Dendritic cell treated with granulocyte-macrophage colony-stimulating factor and Interleukin-4, amounts not matched to agents 40 ng/mL and 50 ng/mL, for 4 days (primary cell): ENCODE measurements around the gene MOGAT1.
"Not testable (repeated sequence)": the region's sequence is repeated elsewhere in the genome, so short reads cannot be mapped to it uniquely, and the experiment has no call there.

ENCODE experiments used
- H3K27ac Mint-ChIP-seq: one replicate; pipeline ENCODE4 v1.8.0; 2022; ENCODE audit warnings: mild to moderate bottlenecking, mixed read lengths
- H3K27me3 Mint-ChIP-seq: one replicate; pipeline ENCODE4 v1.8.0; 2022; ENCODE audit warnings: mild to moderate bottlenecking, mixed read lengths
- H3K36me3 Mint-ChIP-seq: one replicate; pipeline ENCODE4 v1.8.0; 2022; ENCODE audit warnings: low read depth, mixed read lengths
- H3K4me1 Mint-ChIP-seq: one replicate; pipeline ENCODE4 v1.8.0; 2022; ENCODE audit warnings: low read depth, mixed read lengths
- H3K4me3 Mint-ChIP-seq: one replicate; pipeline ENCODE4 v1.8.0; 2022; ENCODE audit warnings: mild to moderate bottlenecking, moderate library complexity, mixed read lengths
- H3K9me3 Mint-ChIP-seq: one replicate; pipeline ENCODE4 v1.8.0; 2022; ENCODE audit warnings: mixed read lengths
- intact Hi-C: fragments of 100-400 bp; cut with micrococcal nuclease; formaldehyde crosslinking; loops from one replicate; pipeline ENCODE4 v1.15.0; 2022

Gene MOGAT1

DNA sequence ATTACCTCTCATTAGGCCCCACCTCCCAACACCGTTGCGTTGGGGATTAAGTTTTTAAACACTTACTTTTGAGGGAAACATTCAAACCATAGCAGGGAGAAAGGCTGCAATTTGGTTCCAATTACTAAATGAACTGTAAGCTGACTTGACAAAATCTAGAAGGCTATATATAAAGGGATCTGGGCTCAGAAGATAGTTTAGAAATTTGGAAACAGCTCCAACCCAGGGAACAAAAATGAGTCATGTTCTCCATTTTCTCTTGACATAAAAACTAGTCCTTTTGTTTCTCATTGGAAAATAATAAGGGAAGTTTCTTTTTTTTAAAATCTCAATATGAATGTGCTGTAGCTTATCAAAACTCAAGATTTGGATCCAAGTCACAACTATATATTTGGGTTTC, 17.5 kb downstream of the MOGAT1 start:
- intact Hi-C loops = no loop called here
- no peaks in the 10 kb centered on the region for H3K27me3 Mint-ChIP-seq

DNA sequence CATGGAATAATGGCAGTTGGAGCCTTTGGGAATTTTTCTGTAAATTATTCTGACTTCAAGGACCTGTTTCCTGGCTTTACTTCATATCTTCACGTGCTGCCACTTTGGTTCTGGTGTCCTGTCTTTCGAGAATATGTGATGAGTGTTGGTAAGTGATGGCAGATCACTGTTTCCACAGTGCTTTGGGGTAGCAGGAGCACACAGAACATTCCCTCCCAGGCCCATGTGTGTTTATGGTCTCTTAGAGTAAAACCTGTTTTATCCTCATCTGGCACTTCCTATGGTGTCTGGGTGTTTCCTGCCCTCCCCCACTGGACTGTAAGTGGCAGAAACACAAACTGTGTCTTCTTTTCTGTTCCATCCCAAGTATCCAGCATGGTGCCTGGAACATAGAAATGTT, 17.9 kb downstream of the MOGAT1 start:
- Mint-ChIP-seq H3K36me3 (no peaks in the 10 kb centered on the region), H3K4me3 (no peak overlapping the region), H3K27ac (peak overlapping the region; percentile 60), H3K4me1 (peaks cover 16% of the 10 kb centered on the region), H3K9me3 (no peaks in the 10 kb centered on the region), H3K27me3 (no peaks in the 10 kb centered on the region)
- intact Hi-C loops = no loop called here

More for the DNA sequence above, 17.5 kb downstream of the MOGAT1 start:
- Mint-ChIP-seq H3K36me3 (no peaks in the 10 kb centered on the region), H3K9me3 (no peaks in the 10 kb centered on the region), H3K4me3 (no peak overlapping the region), H3K4me1 (peaks cover 16% of the 10 kb centered on the region), H3K27ac (peak overlapping the region; percentile 60)

- Mint-ChIP-seq H3K27me3 (no peaks in the 10 kb centered on the region), H3K9me3 (no peaks in the 10 kb centered on the region), H3K27ac (no peak overlapping the region), H3K4me1 (peaks cover 16% of the 10 kb centered on the region), H3K36me3 (no peaks in the 10 kb centered on the region), H3K4me3 (no peak overlapping the region)
- intact Hi-C loops = loop anchor here (1.0 kb wide), 1 partner anchor 213 kb away; no protein-coding TSS in a partner anchor
Measured at GRCh38 chr2:222690564-222691200, 19.2 kb downstream of the MOGAT1 start.

DNA sequence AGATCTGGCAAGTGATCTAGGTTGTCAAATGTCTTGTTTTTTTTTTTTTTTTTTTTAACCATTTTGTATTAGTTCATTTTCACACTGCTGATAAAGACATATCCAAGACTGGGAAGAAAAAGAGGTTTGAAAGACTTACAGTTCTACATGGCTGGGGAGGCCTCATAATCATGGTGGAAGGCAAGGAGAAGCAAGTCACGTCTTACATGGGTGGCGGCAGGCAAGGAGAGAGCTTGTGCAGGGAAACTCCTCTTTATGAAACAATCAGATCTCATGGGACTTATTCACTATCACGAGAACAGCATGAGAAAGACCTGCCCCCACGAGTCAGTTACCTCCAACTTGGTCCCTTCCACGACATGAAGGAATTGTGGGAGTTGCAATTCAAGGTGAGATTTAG, 22.0 kb downstream of the MOGAT1 start:
- H3K4me3 Mint-ChIP-seq, H3K9me3 Mint-ChIP-seq, H3K36me3 Mint-ChIP-seq, intact Hi-C loops, H3K27me3 Mint-ChIP-seq, H3K27ac Mint-ChIP-seq: not testable (repeated sequence)
- H3K4me1 Mint-ChIP-seq = peaks cover 16% of the 10 kb centered on the region

DNA sequence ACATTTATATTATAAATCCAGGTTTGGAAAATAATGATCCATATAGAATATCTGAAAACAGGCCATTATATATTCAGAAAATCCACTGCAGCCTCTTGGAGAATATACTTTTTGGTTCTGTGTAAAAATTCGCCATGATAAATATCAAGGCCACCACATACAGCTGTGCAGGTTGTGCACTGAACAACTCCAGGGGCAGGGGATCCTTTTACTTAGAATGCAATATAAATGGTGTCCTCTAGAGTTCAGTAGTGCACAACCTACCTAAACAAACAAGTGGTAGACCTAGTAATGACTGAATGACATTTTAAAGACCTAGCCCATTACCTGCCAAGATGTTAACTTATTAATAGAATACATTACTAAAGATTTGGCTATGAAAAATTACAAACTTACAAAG, 22.4 kb downstream of the MOGAT1 start:
- Mint-ChIP-seq H3K36me3 (no peaks in the 10 kb centered on the region), H3K4me3 (no peak overlapping the region), H3K9me3 (no peaks in the 10 kb centered on the region), H3K27me3 (no peaks in the 10 kb centered on the region), H3K27ac (no peak overlapping the region), H3K4me1 (peaks cover 12% of the 10 kb centered on the region)
- intact Hi-C loops = no loop called here

GRCh38 chr2:222698276-222698675, 26.8 kb downstream of the MOGAT1 start:
- Mint-ChIP-seq H3K9me3 (no peaks in the 10 kb centered on the region), H3K36me3 (no peaks in the 10 kb centered on the region), H3K27me3 (no peaks in the 10 kb centered on the region), H3K4me1 (peaks cover 5% of the 10 kb centered on the region), H3K27ac (no peak overlapping the region), H3K4me3 (no peak overlapping the region)
- intact Hi-C loops = no loop called here

DNA sequence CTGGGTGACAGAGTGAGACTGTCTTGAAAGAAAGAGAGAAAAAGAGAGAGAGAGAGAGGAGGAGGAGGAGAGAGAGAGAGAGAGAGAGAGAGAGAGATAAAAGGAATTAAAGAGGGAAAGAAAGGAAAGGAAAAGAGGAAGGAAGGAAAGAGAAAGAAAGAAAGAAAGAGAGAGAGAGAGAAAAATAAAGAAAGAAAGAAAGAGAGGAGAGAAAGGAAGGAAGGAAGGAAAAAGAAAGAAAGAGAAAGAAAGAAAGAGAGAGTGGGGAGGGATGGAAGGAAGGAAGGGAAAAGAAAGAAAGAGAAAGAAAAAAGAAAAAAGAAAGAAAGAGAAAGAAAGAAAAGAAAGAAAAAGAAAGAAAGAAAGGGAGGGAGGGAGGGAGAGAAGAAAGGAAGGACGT, 29.8 kb downstream of the MOGAT1 start:
- Mint-ChIP-seq H3K27me3 (no peaks in the 10 kb centered on the region), H3K9me3 (no peaks in the 10 kb centered on the region), H3K4me3 (no peak overlapping the region), H3K36me3 (no peaks in the 10 kb centered on the region), H3K4me1 (peaks cover 5% of the 10 kb centered on the region), H3K27ac (no peak overlapping the region)
- intact Hi-C loops = no loop called here

DNA sequence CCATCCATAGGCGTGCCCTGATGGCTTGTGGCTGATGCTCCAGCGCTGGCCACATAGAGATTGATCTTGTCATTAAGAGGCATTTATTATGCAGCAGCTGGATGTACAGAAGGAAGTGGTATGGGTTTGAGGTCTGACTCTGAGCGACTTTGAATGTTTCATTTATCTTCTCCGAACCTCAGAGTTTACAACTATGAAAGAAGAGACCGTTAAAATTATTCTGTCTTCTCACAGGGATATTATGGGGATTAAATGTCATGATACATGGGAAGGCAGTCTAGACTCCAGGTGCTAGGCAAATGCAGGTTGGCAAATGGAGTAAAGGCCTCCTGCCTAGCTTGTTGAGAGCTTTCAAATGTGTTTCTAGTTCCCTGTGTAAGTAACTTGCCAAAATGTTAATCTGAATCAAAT, 30.3 kb downstream of the MOGAT1 start:
- H3K4me1 Mint-ChIP-seq = peaks cover 6% of the 10 kb centered on the region
- no peak overlapping the region for H3K4me3 Mint-ChIP-seq
- H3K36me3 Mint-ChIP-seq = no peaks in the 10 kb centered on the region
- intact Hi-C loops = no loop called here
- no peak overlapping the region for H3K27ac Mint-ChIP-seq
- no peaks in the 10 kb centered on the region for H3K27me3 Mint-ChIP-seq
- no peaks in the 10 kb centered on the region for H3K9me3 Mint-ChIP-seq

- H3K36me3 Mint-ChIP-seq = no peaks in the 10 kb centered on the region
- no peaks in the 10 kb centered on the region for H3K27me3 Mint-ChIP-seq
- H3K27ac Mint-ChIP-seq = no peak overlapping the region
- no peak overlapping the region for H3K4me3 Mint-ChIP-seq
- H3K4me1 Mint-ChIP-seq = peaks cover 17% of the 10 kb centered on the region
- intact Hi-C loops = no loop called here
- H3K9me3 Mint-ChIP-seq = no peaks in the 10 kb centered on the region
Measured at GRCh38 chr2:222703091-222703490, 31.6 kb downstream of the MOGAT1 start.

DNA sequence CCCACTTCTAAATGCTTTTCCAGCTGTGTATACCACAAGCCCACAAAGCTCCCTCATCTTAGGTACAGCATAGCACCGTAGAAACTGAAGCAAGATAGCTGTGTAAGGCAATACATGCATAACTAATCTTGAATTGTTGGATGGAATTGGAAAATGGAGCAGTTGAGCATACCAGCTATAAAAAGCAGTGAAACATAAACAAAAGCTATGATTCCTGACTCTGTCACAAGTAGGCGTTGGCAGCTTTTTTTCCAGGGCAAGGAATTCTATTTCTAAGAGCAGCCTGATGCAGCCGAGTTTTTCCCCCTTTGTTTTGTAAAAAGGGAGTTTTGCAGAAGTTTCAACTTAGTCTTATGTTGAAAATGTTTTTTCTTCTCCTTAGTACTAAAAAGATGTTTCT, 32.4 kb downstream of the MOGAT1 start:
- peaks cover 20% of the 10 kb centered on the region for H3K4me1 Mint-ChIP-seq
- intact Hi-C loops = no loop called here
- no peaks in the 10 kb centered on the region for H3K36me3 Mint-ChIP-seq
- no peaks in the 10 kb centered on the region for H3K27me3 Mint-ChIP-seq
- H3K9me3 Mint-ChIP-seq = no peaks in the 10 kb centered on the region
- no peak overlapping the region for H3K27ac Mint-ChIP-seq
- H3K4me3 Mint-ChIP-seq = no peak overlapping the region

DNA sequence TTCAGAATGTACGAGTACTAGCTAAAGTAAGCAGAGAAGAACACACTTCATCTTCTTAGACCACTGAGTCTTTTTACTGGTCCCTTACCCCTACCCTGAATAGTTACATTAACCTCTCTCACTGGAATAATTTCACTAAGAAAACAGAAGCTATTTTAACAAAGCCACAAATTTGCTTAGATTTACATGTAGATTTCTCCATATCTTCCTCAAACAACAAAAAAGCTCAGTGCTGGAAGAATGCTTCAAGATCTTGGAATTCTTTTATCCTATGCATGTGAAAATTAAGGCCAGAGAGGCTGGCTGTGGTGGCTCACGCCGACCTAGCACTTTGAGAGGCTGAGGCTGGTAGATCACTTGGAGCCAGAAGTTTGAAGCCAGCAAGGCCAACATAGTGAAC, 35.2 kb downstream of the MOGAT1 start:
- intact Hi-C loops = loop anchor here (5.0 kb wide), 2 partner anchors 101 to 141 kb away; no protein-coding TSS in a partner anchor
- H3K27me3 Mint-ChIP-seq = no peaks in the 10 kb centered on the region
- H3K36me3 Mint-ChIP-seq = no peaks in the 10 kb centered on the region
- no peaks in the 10 kb centered on the region for H3K9me3 Mint-ChIP-seq
- H3K4me1 Mint-ChIP-seq = peaks cover 29% of the 10 kb centered on the region
- H3K4me3 Mint-ChIP-seq = no peak overlapping the region
- H3K27ac Mint-ChIP-seq = peak overlapping the region; percentile 1

GRCh38 chr2:222707102-222707688, 35.7 kb downstream of the MOGAT1 start:
- no peak overlapping the region for H3K4me3 Mint-ChIP-seq
- peak overlapping the region; percentile 1 for H3K27ac Mint-ChIP-seq
- H3K27me3 Mint-ChIP-seq = no peaks in the 10 kb centered on the region
- H3K9me3 Mint-ChIP-seq = no peaks in the 10 kb centered on the region
- H3K4me1 Mint-ChIP-seq = peaks cover 29% of the 10 kb centered on the region
- intact Hi-C loops = loop anchor here (5.0 kb wide), 2 partner anchors 100 to 140 kb away; no protein-coding TSS in a partner anchor
- H3K36me3 Mint-ChIP-seq = no peaks in the 10 kb centered on the region

- H3K9me3 Mint-ChIP-seq = no peaks in the 10 kb centered on the region
- H3K4me1 Mint-ChIP-seq = peaks cover 29% of the 10 kb centered on the region
- H3K4me3 Mint-ChIP-seq = no peak overlapping the region
- peak overlapping the region; percentile 74 for H3K27ac Mint-ChIP-seq
- no peaks in the 10 kb centered on the region for H3K36me3 Mint-ChIP-seq
- intact Hi-C loops = loop anchor here (1.0 to 5.0 kb wide), 4 partner anchors 100 to 196 kb away; partner anchors contain the start of gene ACSL3
- H3K27me3 Mint-ChIP-seq = no peaks in the 10 kb centered on the region
Measured at GRCh38 chr2:222707689-222708273, 36.3 kb downstream of the MOGAT1 start.

GRCh38 chr2:222708274-222708710, 36.8 kb downstream of the MOGAT1 start:
- no peaks in the 10 kb centered on the region for H3K9me3 Mint-ChIP-seq
- peaks cover 29% of the 10 kb centered on the region for H3K4me1 Mint-ChIP-seq
- no peaks in the 10 kb centered on the region for H3K27me3 Mint-ChIP-seq
- intact Hi-C loops = loop anchor here (1.0 to 5.0 kb wide), 4 partner anchors 99 to 195 kb away; partner anchors contain the start of gene ACSL3
- H3K4me3 Mint-ChIP-seq = no peak overlapping the region
- H3K36me3 Mint-ChIP-seq = no peaks in the 10 kb centered on the region
- H3K27ac Mint-ChIP-seq = peak overlapping the region; percentile 74
